Subcutaneous abdominal adipose tissue (tissue), 5 donors: ENCODE measurements around the gene TFIP11.

ENCODE experiments used
- H3K27ac ChIP-seq: one replicate; pipeline ENCODE4 v1.7.0; 2013; ENCODE audit warnings: low read depth, mild to moderate bottlenecking, inconsistent platforms, low read length, moderate library complexity
- H3K27me3 ChIP-seq, 5 donors: one replicate each; pipeline ENCODE4 v1.7.0; 2013; ENCODE audit warnings: low read length in 5 of 5, inconsistent platforms in 1 of 5; ENCODE audit not compliant: control insufficient read depth in 5 of 5, insufficient read depth in 4 of 5
- H3K36me3 ChIP-seq, 5 donors: one replicate each; pipeline ENCODE4 v1.7.0; 2013; ENCODE audit warnings: low read length in 5 of 5; ENCODE audit not compliant: control insufficient read depth in 5 of 5, insufficient read depth in 5 of 5
- H3K4me1 ChIP-seq, 5 donors: one replicate each; pipeline ENCODE4 v1.7.0; 2013; ENCODE audit warnings: low read length in 5 of 5, mild to moderate bottlenecking in 3 of 5, moderate library complexity in 1 of 5; ENCODE audit not compliant: control insufficient read depth in 5 of 5, insufficient read depth in 5 of 5
- H3K4me3 ChIP-seq, 5 donors: one replicate each; pipeline ENCODE4 v1.7.0; 2013; ENCODE audit warnings: low read length in 5 of 5, low read depth in 1 of 5
- H3K9ac ChIP-seq, 5 donors: one replicate each; pipeline ENCODE4 v1.7.0; 2013; ENCODE audit warnings: low read length in 5 of 5, mild to moderate bottlenecking in 4 of 5, moderate library complexity in 3 of 5
- H3K9me3 ChIP-seq, 5 donors: one replicate each; pipeline ENCODE4 v1.7.0; 2013; ENCODE audit warnings: low read length in 5 of 5; ENCODE audit not compliant: control insufficient read depth in 5 of 5
- donor health status: healthy.
- donor health status: healthy.
- donor health status: healthy.
- donor health status: healthy.
- donor health status: healthy.

TFIP11 gene

DNA sequence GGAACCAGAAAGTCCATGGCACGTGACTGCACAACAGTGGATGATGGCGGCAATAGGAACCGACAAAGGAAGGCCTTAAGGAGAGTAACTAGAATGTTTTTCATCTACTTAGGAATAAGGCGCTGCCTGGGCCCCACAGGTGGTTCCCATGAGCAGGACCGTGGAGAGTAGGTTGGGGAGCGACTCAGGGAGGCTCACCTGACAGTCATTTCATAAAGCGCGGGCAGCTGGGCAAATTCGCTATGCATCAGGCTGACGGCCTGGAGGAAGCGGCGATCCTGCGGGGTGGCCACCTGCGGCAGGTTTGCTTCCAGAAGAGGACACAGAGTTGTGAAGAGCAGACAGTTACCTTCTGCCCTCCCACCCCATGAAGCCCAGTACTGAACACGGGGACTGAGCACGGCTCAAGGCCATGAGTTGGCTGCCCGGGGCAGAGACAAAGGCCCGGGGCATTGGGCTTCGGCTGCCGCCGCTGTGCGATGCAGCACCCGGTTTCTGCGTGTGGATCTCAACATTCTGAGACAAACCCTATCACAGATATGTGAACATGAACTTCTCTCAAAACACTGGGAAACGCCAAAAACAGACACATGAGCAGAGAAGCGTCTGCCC is 54.5 kb downstream of the TFIP11 start:
- Histone ChIP-seq H3K4me1 (peaks cover 0 to 5% (median 0%) of the 10 kb centered on the region in 5 donors), H3K27me3 (no peaks in the 10 kb centered on the region), H3K4me3 (no peak overlapping the region), H3K36me3 (peaks cover 13 to 77% (median 58%) of the 10 kb centered on the region in 5 donors), H3K9me3 (no peaks in the 10 kb centered on the region), H3K9ac (no peak overlapping the region), H3K27ac (no peak overlapping the region)

DNA sequence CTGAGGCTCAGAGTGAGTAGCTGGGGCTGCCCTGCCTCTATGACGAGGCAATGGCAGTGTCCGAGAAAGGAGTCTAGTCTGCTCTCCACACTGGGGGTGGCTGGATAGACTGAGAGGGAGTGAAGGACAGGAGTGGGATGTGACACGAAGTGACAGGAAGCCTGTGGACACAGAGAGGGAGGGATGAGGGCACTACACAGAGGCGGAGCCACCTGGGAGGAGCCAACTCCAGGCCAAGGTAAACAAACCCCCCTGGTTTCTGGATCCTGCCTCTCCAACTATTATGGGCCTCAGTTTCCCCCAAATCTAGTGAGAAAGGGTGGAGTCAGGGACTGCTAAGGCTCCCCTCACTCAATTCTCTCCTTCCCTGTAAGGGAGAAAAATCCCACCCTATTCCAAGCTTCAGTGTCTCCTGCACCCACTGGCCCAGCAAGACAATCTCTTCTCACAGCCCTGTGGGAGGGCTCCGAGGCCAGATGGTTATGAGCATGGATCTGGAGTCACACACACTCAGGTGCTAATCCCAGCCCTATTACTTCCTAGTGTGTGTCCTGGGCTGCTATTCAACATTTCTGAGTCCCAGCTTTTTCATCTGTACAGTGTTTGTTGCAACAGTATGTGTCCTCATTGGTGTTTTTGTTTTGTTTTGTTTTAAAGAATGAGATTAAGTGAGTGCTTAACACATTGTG is 58.3 kb downstream of the TFIP11 start:
- no peaks in the 10 kb centered on the region for H3K27me3 ChIP-seq
- H3K36me3 ChIP-seq, result peaks cover 4 to 74% (median 65%) of the 10 kb centered on the region in 5 donors
- no peak overlapping the region for H3K9ac ChIP-seq
- H3K4me3 ChIP-seq, result no peak overlapping the region
- no peaks in the 10 kb centered on the region for H3K4me1 ChIP-seq
- H3K9me3 ChIP-seq, result no peaks in the 10 kb centered on the region
- no peak overlapping the region for H3K27ac ChIP-seq

DNA sequence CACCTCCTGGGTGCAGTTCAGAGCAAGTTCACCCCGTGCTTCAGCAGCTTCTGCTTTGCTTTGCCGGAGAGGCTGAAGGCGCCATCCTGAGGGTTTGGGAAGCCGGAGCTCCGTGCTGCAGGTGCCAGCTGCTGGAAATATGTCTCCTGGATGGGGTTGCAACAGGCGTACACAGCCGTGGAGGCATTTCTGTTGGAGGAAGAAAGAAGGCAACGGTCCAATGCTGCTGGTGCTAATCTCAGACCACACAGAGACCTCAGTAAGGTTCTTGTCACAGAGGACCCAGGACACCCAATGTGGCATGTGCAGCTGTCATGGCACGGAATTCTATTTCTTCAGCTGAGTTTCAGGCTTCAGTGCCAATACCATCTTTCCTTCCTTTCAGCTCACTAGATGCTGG is 59.1 kb downstream of the TFIP11 start:
- no peak overlapping the region for H3K4me3 ChIP-seq
- peaks cover 4 to 68% (median 60%) of the 10 kb centered on the region in 5 donors for H3K36me3 ChIP-seq
- H3K27me3 ChIP-seq, result no peaks in the 10 kb centered on the region
- no peaks in the 10 kb centered on the region for H3K4me1 ChIP-seq
- H3K27ac ChIP-seq, result no peak overlapping the region
- no peaks in the 10 kb centered on the region for H3K9me3 ChIP-seq
- no peak overlapping the region for H3K9ac ChIP-seq

- Histone ChIP-seq H3K9ac (no peak overlapping the region), H3K4me3 (no peak overlapping the region), H3K27ac (no peak overlapping the region), H3K27me3 (no peaks in the 10 kb centered on the region), H3K9me3 (no peaks in the 10 kb centered on the region), H3K4me1 (no peaks in the 10 kb centered on the region), H3K36me3 (peaks cover 4 to 60% (median 52%) of the 10 kb centered on the region in 5 donors)
Measured at GRCh38 chr22:26452236-26453016, 59.8 kb downstream of the TFIP11 start.

DNA sequence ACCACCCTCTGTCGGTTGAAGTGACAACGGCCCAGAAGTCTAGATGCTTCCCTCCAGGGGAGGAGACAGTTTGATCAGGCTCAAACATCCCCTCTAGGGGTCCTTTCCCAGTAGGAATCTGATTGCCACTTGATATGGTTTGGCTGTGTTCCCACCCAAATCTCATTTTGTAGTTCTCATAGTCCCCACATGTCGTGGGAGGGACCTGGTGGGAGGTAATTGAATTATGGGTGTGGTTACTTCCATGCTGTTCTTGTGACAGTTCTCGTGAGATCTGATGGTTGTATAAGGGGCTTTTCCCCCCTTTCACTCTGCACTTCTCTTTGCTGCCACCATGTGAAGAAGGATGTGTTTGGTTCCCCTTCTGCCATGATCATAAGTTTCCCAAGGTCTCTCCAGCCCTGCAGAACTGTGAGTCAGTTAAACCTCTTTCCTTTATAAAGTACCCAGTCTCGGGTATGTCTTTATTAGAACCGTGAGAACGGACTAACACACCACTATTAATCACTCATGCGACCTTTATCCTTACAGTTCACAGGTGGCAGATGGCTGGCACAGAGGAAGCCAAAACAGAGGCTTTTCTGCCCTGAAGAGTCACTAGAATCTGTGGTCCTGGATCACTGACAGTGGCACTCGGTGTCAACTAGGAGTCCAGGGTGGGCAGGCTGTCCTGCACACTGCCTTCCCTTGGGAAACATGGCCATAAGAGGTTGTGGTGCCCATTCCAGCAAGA is 61.7 kb downstream of the TFIP11 start:
- no peak overlapping the region for H3K9ac ChIP-seq
- H3K4me1 ChIP-seq, result no peaks in the 10 kb centered on the region
- no peak overlapping the region for H3K27ac ChIP-seq
- peaks cover 0 to 2% (median 0%) of the 10 kb centered on the region in 5 donors for H3K27me3 ChIP-seq
- peaks cover 0 to 45% (median 42%) of the 10 kb centered on the region in 5 donors for H3K36me3 ChIP-seq
- no peak overlapping the region for H3K4me3 ChIP-seq
- no peaks in the 10 kb centered on the region for H3K9me3 ChIP-seq

DNA sequence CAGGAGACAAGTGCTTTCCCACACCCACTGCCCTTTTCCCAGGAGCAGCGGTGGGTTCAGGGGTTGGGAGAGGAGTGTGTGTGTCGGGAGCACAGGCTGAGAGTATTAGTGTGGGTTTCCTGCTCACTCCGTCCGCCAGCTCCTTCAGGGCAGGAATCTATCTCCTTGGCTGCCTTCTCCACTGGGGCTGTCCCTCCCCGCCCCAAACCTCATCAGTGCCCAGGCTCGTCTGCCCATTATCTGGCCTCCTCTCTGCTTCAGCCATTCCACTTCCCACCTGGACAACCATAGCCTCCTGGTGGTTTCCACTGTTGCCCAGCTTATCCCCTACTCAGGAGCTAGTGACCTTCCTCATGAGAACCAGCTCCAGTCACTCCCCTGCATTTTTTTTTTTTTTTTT is 63.3 kb downstream of the TFIP11 start:
- no peak overlapping the region for H3K4me3 ChIP-seq
- H3K9ac ChIP-seq, result no peak overlapping the region

GRCh38 chr22:26448334-26448733 is 63.9 kb downstream of the TFIP11 start:
- Histone ChIP-seq H3K36me3 (peaks cover 0 to 35% (median 31%) of the 10 kb centered on the region in 5 donors), H3K27ac (no peak overlapping the region), H3K4me1 (no peaks in the 10 kb centered on the region), H3K9me3 (no peaks in the 10 kb centered on the region), H3K4me3 (no peak overlapping the region), H3K9ac (no peak overlapping the region), H3K27me3 (peaks cover 0 to 2% (median 0%) of the 10 kb centered on the region in 5 donors)

More for the DNA sequence above, 63.3 kb downstream of the TFIP11 start:
- H3K36me3 ChIP-seq, result peaks cover 0 to 41% (median 37%) of the 10 kb centered on the region in 5 donors
- H3K9me3 ChIP-seq, result no peaks in the 10 kb centered on the region
- H3K27me3 ChIP-seq, result peaks cover 0 to 2% (median 0%) of the 10 kb centered on the region in 5 donors
- no peaks in the 10 kb centered on the region for H3K4me1 ChIP-seq
- no peak overlapping the region for H3K27ac ChIP-seq

DNA sequence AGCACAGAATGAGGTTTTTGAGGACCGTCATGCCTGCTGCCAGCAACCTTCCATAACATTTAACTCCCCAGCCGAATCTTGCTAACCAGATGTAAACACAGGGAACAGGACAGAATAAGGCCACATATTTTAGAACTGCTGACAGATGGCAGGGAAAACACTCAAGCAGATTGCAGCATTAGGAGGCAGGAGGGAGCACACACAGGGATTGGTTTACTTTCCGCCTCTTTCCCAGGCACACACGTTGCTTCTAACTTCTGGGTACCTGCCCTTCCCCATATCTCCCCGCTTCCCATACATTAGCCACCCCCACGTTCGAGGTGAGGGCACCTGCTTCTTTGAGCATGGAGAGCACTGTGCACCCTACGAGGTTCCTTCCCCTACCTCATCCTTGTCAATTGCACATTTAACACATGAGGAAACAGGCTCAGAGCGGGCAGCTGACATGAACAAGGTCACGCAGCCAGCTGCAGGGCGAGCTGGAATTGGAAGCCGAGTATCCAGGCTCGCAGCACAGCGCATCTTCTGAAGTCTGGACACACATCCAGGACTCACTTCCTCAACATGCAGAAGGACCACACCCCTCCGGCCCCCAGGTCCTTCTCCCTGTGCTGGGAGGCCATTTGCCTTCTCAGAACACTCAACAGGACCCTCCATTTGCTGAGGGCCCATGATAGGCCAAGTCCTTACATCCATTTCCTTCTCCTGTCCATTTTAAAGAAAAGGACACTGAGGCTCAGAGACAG is 64.5 kb downstream of the TFIP11 start:
- Histone ChIP-seq H3K27ac (no peak overlapping the region), H3K4me3 (no peak overlapping the region), H3K4me1 (no peaks in the 10 kb centered on the region), H3K9ac (no peak overlapping the region), H3K36me3 (peaks cover 0 to 29% (median 25%) of the 10 kb centered on the region in 5 donors), H3K27me3 (peaks cover 0 to 2% (median 0%) of the 10 kb centered on the region in 5 donors), H3K9me3 (no peaks in the 10 kb centered on the region)

DNA sequence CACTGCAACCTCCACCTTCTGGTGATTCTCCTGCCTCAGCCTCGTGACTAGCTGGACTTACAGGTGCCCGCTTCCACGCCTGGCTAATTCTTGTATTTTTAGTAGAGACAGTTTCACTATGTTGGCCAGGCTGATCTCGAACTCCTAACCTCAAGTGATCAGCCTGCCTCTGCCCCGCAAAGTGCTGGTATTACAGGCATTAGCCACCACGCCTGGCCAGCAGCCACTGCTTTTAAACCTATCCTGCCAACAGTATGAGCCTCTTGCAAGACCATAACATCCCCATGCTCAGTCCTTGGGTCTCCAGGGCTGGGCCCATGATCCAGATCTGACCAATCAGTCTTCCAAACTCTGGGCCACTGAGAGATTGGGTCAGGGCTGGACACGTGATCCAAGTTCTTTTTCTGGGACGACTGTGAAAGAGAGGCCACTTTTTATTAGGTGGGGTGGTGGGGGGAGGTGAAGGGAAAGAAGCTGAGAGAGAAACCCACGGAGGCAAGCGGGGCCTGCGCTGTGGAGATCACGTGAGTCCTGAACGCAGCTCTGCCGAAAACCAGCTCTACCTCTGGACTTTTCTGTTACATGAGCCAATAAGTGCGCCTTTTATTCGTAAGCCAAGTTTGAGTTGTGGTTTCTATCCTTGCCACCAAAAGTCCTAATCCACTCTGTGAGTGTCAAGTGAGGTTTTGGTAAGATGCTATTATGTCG is 65.3 kb downstream of the TFIP11 start:
- H3K9me3 ChIP-seq, result no peaks in the 10 kb centered on the region
- peaks cover 0 to 2% (median 0%) of the 10 kb centered on the region in 5 donors for H3K27me3 ChIP-seq
- H3K27ac ChIP-seq, result no peak overlapping the region
- no peak overlapping the region for H3K4me3 ChIP-seq
- H3K9ac ChIP-seq, result no peak overlapping the region
- no peaks in the 10 kb centered on the region for H3K4me1 ChIP-seq
- peaks cover 0 to 21% (median 17%) of the 10 kb centered on the region in 5 donors for H3K36me3 ChIP-seq
